Measurements from ENCODE around the gene SLC26A8.
"Not testable (repeated sequence)": the region's sequence is repeated elsewhere in the genome, so short reads cannot be mapped to it uniquely, and the experiment has no call there.

Gene SLC26A8

DNA sequence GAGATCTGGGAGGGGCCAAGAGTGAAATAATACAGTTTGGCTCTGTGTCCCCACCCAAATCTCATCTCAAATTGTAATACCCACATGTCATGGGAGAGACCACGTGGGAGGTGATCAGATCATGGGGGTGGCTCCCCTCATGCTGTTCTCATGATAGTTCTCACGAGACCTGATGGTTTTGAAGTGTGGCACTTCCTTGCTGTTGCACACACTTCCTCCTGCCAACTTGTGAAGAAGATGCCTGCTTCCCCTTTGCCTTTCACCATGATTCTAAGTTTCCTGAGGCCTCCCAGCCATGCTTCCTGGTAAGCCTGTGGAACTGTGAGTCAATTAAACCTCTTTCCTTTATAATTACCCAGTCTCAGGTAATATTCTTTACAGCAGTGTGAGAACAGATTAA, 114.9 kb downstream of the SLC26A8 start:
- not testable (repeated sequence) for DNase-seq

DNA sequence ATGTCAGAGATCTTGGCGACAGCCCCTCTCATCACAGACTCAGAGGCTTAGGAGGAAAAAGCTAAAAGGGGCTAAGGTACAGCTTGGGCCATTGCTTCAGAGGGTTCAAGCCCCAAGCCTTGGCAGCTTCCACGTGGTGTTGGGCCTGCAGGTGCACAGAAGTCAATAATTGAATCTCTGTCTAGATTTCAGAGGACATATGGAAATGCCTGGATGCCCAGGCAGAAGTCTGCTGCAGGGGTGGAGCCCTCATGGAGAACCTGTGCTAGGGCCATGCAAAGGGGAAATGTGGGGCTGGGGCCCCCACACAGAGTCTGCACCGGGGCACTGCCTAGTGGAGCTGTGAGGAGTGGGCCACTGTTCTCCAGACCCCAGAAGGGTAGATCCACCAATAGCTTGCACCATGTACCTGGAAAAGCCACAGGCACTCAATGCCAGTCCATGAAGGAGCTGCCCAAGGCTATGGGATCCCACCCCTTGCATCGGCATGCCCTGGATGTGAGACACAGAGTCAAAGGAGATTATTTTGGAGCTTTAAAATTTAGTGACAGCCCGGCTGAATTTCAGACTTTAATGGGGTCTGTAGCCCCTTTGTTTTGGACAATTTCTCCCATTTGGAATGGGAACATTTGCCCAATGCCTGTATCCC, 115.6 kb downstream of the SLC26A8 start:
- DNase-seq: not testable (repeated sequence)

DNA sequence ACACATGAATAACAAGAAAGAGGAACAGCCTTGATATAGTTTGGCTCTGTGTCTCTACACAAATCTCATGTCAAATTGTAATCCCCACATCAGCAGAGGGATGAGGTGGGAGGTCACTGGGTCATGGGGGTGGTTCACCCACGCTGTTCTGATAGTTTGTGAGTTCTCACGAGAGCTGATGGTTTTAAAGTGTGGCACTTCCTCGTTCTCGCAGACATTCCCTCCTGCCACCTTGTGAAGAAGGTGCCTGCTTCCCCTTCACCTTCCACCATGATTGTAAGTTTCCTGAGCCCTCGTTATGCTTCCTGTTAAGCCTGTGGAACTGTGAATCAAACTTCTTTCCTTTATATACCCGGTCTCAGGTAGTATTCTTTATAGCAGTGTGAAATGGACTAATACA, 116.7 kb downstream of the SLC26A8 start:
- DNase-seq: no peak

DNA sequence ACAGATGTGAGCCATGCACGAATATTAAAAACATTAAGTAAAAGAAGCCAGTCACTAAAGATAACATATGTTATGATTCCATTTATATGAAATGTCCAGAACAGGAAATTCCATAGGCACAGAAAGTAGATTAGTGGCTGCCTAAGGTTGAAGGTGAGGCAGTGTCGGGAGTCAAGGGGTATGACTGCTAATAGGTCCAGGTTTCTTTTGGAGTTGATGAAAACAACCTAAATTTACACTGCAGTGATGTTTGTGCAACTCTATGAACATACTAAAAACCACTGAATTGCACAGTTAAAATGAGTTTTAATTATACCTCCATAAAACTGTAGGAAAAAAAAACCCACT, 118.0 kb downstream of the SLC26A8 start:
- no peak for DNase-seq

DNA sequence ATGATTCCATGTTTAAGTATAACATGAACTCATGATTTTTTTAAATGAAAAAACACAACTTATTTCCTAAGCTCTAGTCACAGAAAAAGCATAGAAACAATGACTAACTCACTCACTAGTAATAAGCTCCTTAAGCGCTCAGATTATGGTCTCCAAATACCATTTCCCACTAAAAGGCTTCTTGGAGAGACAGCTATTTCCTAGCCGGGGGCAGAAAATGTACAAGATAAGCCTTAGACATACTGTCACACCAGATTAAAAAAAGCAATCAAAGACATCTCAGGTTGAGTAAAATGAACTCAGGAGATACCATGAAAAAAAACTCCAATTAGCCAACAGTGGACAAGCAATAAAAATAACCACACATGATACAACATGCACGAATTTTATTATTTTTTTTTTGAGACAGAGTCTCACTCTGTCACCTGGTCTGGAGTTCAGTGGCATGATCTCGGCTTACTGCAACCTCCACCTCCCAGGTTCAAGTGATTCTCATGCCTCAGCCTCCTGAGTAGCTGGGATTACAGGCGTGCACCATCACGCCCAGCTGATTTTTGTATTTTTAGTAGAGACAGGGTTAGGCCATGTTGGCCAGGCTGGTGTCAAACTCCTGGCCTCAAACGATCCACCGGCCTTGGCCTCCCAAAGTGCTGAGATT, 118.5 kb downstream of the SLC26A8 start:
- no peak for DNase-seq

DNA sequence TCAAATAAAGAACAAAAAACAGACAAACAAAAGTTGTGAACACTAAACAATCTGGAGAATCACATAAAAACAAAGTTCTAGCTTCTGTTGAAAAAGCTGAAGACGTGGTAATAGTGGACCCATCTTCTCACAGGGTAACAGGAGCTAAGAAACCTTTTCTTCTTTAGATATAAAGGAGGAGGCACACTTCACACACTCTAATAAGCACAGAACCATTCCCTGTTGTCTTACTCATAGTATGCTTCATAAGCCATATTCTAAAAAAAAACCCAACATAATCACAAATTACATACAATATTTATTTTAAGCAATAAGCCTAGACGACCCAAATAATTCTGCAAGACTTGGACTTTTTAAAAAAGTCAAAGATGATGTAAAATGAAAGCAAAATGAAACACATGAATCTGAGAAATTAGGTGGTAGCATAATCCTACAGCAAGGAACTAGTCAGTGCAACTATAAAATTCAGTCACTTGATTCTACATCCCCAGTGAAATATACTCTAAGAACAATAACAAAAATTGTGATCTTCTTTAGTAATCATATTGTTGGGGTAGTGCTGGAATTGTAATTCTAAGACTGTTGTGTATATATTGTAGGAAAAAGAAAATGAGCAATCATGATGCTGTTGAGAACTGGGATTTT, 119.2 kb downstream of the SLC26A8 start:
- DNase-seq: no peak

DNA sequence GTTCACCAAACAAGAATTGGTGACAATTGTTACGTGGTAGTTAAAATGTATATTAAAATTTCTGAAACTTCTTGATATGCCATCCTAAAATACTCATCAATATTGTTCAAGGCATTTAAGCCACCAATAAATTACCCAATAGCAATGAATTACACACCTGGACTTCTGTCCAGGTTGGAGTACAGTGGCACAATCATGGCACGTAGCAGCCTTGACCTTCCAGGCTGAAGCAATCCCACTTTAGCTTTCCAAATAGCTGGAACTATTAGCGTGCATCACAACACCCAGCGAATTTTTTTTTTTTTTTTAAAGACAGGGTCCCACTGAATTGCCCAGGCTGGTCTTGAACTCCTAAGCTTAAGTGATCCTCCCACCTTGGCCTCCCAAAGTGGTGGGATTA, 120.8 kb downstream of the SLC26A8 start:
- DNase-seq: no peak

DNA sequence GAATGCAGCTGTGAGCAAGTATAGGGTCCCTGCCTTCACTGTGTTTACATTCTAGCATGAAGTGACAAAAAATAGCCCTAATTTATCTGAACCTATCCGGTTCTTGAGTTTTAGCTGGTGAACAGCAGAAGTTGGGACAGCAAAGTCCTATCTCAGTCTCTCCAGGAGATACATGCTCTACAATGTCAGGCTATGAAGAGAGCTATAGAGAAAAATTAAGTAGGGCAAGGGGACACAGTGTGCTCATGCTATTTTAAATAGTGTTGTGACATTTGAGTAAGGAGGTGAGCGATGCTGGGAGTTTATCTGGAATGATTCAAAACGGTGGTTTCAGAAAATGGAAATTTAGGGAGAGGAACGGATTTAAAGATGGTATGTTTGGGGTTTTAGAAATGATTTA, 124.0 kb downstream of the SLC26A8 start:
- DNase-seq: no peak

DNA sequence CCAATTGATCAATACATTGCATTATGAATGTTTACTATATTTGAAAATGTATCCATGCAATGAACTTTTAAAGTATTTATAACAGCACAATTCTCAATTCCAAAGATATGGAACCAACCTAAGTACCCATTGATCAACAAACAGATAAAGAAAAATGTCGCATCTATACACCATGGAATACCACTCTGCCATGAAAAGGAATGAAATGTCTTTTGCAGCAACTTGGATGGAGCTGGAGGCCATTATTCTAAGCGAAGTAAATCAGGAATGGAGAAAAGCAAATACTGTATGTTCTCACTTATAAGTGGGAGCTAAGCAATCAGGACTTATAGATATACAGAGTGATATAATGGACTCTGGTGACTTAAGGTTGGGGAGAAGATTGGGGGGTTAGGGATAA, 126.4 kb downstream of the SLC26A8 start:
- DNase-seq: no peak

DNA sequence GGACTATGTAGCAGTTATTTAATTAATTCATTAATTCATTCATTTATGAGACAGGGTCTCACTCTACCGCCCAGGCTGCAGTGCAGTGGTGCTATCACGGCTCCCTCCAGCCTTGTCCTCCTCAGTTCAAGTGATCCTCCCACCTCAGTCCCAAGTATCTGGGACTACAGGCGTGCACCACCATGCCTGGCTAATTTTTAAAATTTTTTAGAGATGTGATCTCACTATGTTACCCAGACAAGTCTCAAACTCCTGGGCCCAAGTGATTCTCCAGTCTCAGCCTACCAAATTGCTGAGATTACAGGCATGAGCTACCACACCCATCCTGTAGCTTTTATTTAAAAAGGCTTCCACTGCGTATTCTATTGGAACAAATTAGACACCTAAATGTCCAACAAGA, 127.0 kb downstream of the SLC26A8 start:
- no peak for DNase-seq

DNA sequence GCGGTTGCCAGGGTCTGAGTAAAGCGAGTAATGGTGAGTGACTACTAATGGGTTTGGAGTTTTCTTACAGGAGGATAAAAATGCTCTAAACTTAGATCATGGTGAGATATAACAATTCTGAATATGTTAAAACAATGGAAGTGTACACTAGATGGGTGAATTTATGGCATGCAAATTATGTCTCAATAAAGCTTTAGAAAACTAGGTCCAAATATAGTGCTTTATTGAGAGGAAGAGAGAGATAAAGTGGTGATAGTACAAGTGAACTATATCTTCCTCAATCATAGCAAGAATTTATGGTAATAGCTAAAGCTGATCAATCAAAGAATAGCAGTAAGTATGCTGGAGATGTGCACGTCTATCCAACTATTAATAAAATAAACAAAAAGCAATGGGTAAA, 127.4 kb downstream of the SLC26A8 start:
- no peak for DNase-seq

DNA sequence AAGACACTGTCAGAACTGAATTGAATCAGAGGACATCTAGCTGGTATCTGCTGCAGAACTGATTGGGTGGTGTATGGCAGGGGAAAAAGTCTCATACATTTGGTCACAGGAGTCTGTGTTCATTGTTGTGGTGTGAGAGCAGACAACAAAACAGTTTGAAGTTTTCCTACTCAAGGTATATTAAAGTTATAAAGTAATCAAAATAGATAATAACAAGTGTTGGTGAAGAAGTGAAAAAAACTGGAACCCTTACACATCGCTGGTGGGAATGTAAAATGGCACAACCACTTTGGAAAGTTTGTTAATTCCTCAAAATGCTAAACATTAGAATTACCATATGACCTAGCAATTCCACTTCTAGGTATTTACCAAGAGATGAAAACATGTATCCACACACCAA, 128.2 kb downstream of the SLC26A8 start:
- DNase-seq: no peak

DNA sequence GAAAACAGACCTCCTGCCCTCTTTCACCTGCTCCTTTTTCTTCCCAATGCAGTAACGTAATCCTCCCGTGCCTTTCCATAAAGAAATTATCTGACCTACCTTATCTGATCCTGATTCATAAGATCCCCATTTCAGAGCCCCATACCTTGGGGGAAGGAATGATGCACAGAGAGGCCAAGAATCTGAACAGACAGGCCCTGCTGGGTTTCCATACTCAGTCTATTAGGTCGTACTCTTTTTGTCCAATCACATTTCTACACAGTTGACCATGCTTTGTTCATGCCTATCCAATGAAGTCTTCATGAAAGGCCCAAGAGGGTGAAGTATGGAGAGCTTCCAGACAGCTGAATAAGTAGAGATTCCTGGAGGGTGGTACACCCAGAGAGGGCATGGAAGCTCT, 128.9 kb downstream of the SLC26A8 start:
- no peak for DNase-seq

DNA sequence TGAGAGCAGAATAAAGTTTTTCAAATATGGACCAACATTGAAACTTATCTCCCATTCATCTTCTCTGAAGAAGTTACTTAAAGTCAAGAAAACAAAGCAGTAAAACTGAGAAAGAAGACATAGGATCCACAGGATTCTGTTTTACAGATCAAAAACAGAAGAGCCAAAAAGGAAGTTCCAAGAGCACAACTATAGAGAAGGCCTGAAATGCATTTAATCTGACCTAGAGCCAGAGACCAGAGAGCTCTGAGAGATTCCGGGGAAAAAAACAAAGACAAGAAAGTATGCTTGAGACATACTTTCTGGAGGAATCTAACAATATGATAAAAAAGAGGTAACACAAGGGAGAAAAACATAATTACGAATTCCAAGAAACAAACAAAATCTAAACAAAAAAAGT, 129.7 kb downstream of the SLC26A8 start:
- DNase-seq: no peak
